Testis (tissue), 2 donors: ENCODE data around the gene IL12RB2.

ENCODE experiments used
- POLR2A ChIP-seq: fragments of 450-650 bp; IDR thresholded peaks from one replicate; pipeline ENCODE4 v1.6.1; 2017; ENCODE audit warnings: antibody characterized with exemption, mild to moderate bottlenecking, moderate library complexity
- TF ChIP-seq, protein P1 (sequence below), 3 experiments: fragments of 450-650 bp in 2 of 3; fragments of 200-600 bp in 1 of 3; sonication (generic) in 1 of 3; IDR thresholded peaks; one replicate each; pipeline ENCODE4 v1.5.1; 2016 to 2019; ENCODE audit warnings: antibody characterized with exemption in 3 of 3, mild to moderate bottlenecking in 2 of 3, moderate library complexity in 1 of 3

- TF ChIP-seq, protein P1, sequence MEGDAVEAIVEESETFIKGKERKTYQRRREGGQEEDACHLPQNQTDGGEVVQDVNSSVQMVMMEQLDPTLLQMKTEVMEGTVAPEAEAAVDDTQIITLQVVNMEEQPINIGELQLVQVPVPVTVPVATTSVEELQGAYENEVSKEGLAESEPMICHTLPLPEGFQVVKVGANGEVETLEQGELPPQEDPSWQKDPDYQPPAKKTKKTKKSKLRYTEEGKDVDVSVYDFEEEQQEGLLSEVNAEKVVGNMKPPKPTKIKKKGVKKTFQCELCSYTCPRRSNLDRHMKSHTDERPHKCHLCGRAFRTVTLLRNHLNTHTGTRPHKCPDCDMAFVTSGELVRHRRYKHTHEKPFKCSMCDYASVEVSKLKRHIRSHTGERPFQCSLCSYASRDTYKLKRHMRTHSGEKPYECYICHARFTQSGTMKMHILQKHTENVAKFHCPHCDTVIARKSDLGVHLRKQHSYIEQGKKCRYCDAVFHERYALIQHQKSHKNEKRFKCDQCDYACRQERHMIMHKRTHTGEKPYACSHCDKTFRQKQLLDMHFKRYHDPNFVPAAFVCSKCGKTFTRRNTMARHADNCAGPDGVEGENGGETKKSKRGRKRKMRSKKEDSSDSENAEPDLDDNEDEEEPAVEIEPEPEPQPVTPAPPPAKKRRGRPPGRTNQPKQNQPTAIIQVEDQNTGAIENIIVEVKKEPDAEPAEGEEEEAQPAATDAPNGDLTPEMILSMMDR (IDR thresholded peaks at IDR 0.05) = no peak
- no peak for TF ChIP-seq POLR2A
Observed at GRCh38 chr1:67317803-67318202, 10.1 kb downstream of the IL12RB2 start.
